Heart left ventricle (tissue), 13 donors: ENCODE data around the gene SYNE3.

Experiments
- POLR2A ChIP-seq, 2 donors: fragments of 450-650 bp; IDR thresholded peaks; one replicate each; pipeline ENCODE4 v1.6.1; 2017; ENCODE audit warnings: antibody characterized with exemption in 2 of 2, mild to moderate bottlenecking in 2 of 2, moderate library complexity in 2 of 2
- TF ChIP-seq, protein P1 (sequence below), 12 donors: fragments of 200-600 bp; sonication (generic) in 4 of 12; IDR thresholded peaks; one replicate each; pipeline versions ENCODE4 v1.5.0 to v1.8.0; 2018 to 2022; ENCODE audit warnings: antibody characterized with exemption in 12 of 12, mild to moderate bottlenecking in 5 of 12
- donor health status: ischemic (EF 13 %, LVEDD 7.1; RV severe dilation, severe dysfunction).
- donor health status: DM: no; HTN: yes; CAD: no.
- donor health status: DM: no; HTN: no; CAD: no.
- donor health status: ischemic (EF 25% LVEDD 6.9; RV normal size, moderate dysfunction).
- donor health status: ischemic (EF 25% LVEDD 5.7; RV mildly dilated, moderate dysfunction).
- donor health status: ischemic (EF 35%, LVEDD 5.7; RV mildly dilated, moderate dysfunction).
- donor health status: nonischemic (EF 11% LVEDD 7.7; RV severe dilation, severe dysfunction).
- donor health status: DM: yes; HTN: yes; CAD: no.
- donor health status: PGD.
- donor health status: ischemic (EF 29% LVEDD 5.4; RV normal size, mild dysfunction).
- donor health status: nonischemic (EF 23%, LVEDD 6.1; RV moderate dilation, normal function).

DNA sequence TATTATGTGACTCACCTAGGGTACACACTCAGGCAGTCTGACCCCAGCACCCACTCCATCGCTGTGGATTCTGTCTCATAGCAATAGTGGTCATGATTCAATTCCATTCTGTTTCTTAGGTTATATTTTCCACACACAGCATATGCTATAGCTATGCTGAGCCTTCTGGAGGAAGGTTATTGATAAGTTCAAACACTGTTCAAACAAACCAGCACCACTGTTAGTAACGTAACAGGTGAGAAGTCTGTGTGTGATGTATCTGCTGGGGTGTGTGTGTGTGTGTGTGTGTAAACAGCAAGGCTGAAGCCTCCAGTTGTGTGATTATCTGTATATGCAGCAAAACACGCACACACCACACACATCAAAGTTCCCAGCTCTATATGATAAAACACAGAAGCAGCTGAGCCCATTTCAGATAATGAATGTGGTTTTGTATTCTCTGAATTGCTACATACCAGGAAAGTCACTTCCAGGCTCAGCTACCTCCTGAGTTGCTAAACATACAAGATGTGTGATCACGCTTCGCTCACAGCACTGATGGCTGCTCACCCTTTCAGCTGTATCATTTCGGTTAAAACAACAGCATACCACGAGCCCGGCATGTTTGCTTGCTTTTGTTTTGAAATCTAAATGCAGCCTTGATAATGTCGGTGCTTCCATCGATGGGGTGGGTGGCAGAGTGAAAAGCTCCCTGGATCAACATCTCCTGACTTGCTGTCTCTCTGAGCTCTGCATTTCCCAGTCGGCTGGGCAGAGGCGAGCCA, 6.8 kb upstream of the SYNE3 start:
- TF ChIP-seq, protein P1, sequence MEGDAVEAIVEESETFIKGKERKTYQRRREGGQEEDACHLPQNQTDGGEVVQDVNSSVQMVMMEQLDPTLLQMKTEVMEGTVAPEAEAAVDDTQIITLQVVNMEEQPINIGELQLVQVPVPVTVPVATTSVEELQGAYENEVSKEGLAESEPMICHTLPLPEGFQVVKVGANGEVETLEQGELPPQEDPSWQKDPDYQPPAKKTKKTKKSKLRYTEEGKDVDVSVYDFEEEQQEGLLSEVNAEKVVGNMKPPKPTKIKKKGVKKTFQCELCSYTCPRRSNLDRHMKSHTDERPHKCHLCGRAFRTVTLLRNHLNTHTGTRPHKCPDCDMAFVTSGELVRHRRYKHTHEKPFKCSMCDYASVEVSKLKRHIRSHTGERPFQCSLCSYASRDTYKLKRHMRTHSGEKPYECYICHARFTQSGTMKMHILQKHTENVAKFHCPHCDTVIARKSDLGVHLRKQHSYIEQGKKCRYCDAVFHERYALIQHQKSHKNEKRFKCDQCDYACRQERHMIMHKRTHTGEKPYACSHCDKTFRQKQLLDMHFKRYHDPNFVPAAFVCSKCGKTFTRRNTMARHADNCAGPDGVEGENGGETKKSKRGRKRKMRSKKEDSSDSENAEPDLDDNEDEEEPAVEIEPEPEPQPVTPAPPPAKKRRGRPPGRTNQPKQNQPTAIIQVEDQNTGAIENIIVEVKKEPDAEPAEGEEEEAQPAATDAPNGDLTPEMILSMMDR (IDR thresholded peaks at IDR 0.05) = no peak
- no peak for TF ChIP-seq POLR2A (IDR thresholded peaks at IDR 0.05)
